Vagina (tissue), 2 donors: ENCODE results near the gene NACAD. TPM values are rescaled to one million over a fixed set of nuclear protein-coding genes. Genes with fewer than 3 reads are reported as not detected.

ENCODE experiments used
- DNase-seq, 2 donors: peaks; one replicate each; pipeline ENCODE4 v3.0.0-alpha.2; 2017; ENCODE audit errors: extremely low spot score in 2 of 2
- H3K27ac ChIP-seq: fragments of 200-600 bp; sonication (generic); one replicate; pipeline ENCODE4 v1.5.1; 2019
- H3K27me3 ChIP-seq: fragments of 200-600 bp; sonication (generic); one replicate; pipeline ENCODE4 v1.5.1; 2019
- H3K36me3 ChIP-seq, 2 donors: fragments of 200-600 bp; sonication (generic); one replicate each; pipeline ENCODE4 v1.5.1; 2017 to 2019
- H3K4me1 ChIP-seq: fragments of 200-600 bp; sonication (generic); one replicate; pipeline ENCODE4 v1.5.1; 2019
- H3K4me3 ChIP-seq, 2 donors: fragments of 200-600 bp; sonication (generic); 1 replicate in 1 of 2; 2 replicates in 1 of 2; pipeline ENCODE4 v1.5.1; 2016 to 2019
- H3K9me3 ChIP-seq: fragments of 200-600 bp; sonication (generic); one replicate; pipeline ENCODE4 v1.5.1; 2019
- CTCF ChIP-seq, 3 experiments: fragments of 450-650 bp in 2 of 3; fragments of 200-600 bp in 1 of 3; sonication (generic) in 1 of 3; IDR thresholded peaks; one replicate each; pipeline ENCODE4 v1.5.1; 2017 to 2019; ENCODE audit warnings: antibody characterized with exemption in 3 of 3, mild to moderate bottlenecking in 2 of 3, moderate library complexity in 2 of 3
- POLR2A ChIP-seq, 2 donors: fragments of 450-650 bp; IDR thresholded peaks; one replicate each; pipeline ENCODE4 v1.6.1; 2017; ENCODE audit warnings: antibody characterized with exemption in 2 of 2, mild to moderate bottlenecking in 2 of 2, moderate library complexity in 2 of 2
- POLR2AphosphoS5 ChIP-seq, 2 donors: sonication (generic); formaldehyde crosslinking; IDR thresholded peaks; one replicate each; pipeline ENCODE4 v1.9.0; 2017; ENCODE audit warnings: antibody characterized with exemption in 2 of 2, mild to moderate bottlenecking in 2 of 2, low read depth in 1 of 2; ENCODE audit not compliant: insufficient read depth in 1 of 2
- intact Hi-C: fragments of 100-400 bp; cut with DNase I; formaldehyde crosslinking; loops from one replicate; pipeline ENCODE4 v1.15.1; 2023
- total RNA-seq: library from RNA; depleted of rRNA; stranded (reverse); fragments of >200 nt; gene quantifications from one replicate; pipeline ENCODE4 v1.2.3, GENCODE V29; 2016

Gene NACAD
- total RNA-seq, 1 donor from 2014 or later = 9.6 TPM

DNA sequence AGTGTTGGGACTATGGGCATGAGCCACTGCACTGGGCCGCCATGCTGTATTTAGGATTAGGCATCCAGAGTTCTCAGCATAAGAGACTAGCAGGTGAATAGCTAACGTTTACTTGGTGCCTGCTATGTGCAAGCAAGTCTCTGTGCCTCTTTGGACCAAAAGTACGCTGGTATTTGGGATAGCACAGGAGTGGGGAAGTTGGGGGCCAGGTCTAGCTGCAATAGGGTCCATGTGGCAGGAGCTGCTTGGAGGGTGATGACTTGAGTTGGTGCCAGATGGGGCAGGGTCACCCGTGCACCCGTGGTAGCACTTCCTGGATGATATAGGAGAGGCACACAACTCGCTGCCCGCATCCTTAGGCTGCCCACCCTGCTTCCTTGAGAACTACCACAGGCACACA lies 22.4 kb downstream of the NACAD start:
- no peaks in the 10 kb centered on the region for H3K4me1 ChIP-seq
- no peak for DNase-seq

DNA sequence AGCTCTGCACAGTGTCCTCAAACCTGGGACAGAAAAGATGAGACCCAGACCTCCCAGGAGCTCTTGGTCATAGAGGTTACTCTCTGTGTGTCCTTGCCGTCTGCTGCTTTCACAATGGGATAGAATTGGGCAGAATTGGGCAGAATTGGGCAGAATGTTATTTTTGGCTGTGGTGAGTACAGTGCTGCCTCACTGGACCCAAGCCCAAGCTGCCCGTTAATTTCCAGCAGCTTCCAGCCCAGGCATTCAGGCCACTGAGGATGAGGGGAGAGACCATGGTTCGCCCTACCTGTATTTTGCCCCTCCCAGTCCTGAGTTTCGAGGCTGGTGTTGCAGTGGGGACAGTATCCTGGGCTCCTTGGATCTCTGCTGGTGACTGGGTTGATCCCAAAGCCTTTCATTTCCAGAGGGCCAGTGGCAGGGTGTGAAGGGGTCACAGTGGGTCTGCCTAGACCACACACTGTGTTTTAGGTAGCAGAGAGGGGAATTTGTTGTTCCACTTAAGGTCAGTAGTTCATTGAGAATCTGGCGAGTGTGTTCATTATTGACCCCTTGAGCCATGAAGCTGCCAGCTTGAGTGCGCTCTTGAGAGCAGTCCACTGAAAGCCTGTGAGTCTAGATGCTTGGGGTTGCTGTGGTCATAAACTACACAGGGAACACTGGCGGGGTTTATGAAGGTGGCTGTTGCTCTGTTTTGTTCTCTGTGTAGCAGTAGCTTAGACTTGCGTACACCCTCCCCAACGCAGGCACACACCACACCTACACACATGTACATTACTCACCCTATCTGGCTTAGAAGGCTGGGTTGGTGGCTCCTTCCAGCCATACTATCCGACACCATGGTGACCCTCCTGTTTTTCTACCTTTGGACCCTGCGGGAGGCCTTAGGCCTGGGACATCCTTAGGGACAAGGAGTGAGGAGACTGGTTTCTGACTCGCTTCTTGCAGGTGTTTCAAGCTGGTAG lies 23.5 kb downstream of the NACAD start:
- no peak for TF ChIP-seq POLR2AphosphoS5 (IDR thresholded peaks at IDR 0.05; ENCODE audit: insufficient read depth in 1 of 2, low read depth in 1 of 2)
- no peak for TF ChIP-seq CTCF (IDR thresholded peaks at IDR 0.05)
- no peak for TF ChIP-seq POLR2A (IDR thresholded peaks at IDR 0.05)

More for the DNA sequence above, 22.4 kb downstream of the NACAD start:
- Histone ChIP-seq H3K9me3 (no peaks in the 10 kb centered on the region), H3K4me3 (no peak overlapping the region), H3K27me3 (no peaks in the 10 kb centered on the region), H3K36me3 (peaks cover 0 to 41% of the 10 kb centered on the region in 2 donors), H3K27ac (no peak overlapping the region)
- intact Hi-C loops = no loop called here
- TF ChIP-seq POLR2AphosphoS5 (IDR thresholded peaks at IDR 0.05; ENCODE audit: insufficient read depth in 1 of 2, low read depth in 1 of 2) = no peak
- TF ChIP-seq CTCF (IDR thresholded peaks at IDR 0.05) = no peak
- no peak for TF ChIP-seq POLR2A (IDR thresholded peaks at IDR 0.05)

DNA sequence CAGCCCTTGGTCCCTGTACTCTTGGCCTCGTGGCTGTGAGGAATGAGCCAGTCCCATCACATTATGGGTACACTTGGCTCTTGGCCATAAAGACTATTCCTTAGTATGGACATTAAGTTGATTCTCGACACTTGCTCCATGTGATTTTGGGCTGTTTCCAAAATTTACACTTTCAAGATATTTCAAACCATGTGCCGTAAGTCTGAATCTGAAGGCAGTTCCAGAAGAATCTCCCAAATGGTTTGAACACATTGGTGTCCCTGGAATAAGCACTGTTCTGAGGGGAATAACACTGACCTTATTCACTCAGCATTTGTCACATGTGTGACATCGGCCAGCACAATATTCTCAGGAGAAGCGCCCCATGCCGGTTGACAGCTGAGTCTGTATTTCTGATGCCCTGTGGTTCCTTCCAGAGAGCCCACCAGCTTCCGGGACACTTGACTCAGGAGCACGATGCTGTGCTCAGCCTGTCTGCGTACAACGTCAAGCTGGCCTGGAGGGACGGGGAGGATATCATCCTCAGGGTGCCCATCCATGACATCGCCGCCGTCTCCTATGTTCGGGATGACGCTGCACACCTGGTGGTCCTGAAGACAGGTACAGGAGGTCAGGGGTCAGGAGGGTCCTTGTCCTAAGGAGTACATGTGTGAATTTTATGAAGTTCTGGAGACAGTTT lies 24.6 kb downstream of the NACAD start:
- H3K27ac ChIP-seq = no peak overlapping the region
- no peaks in the 10 kb centered on the region for H3K9me3 ChIP-seq
- DNase-seq = no peak
- peaks cover 0 to 23% of the 10 kb centered on the region in 2 donors for H3K36me3 ChIP-seq
- H3K27me3 ChIP-seq = no peaks in the 10 kb centered on the region
- no peaks in the 10 kb centered on the region for H3K4me1 ChIP-seq
- no peak for TF ChIP-seq POLR2AphosphoS5 (IDR thresholded peaks at IDR 0.05; ENCODE audit: insufficient read depth in 1 of 2, low read depth in 1 of 2)
- no peak for TF ChIP-seq CTCF (IDR thresholded peaks at IDR 0.05)
- intact Hi-C loops = no loop called here
- H3K4me3 ChIP-seq = no peak overlapping the region

More for the DNA sequence above, 23.5 kb downstream of the NACAD start:
- Histone ChIP-seq H3K27ac (no peak overlapping the region), H3K36me3 (peaks cover 0 to 34% of the 10 kb centered on the region in 2 donors), H3K27me3 (no peaks in the 10 kb centered on the region), H3K9me3 (no peaks in the 10 kb centered on the region), H3K4me3 (no peak overlapping the region), H3K4me1 (no peaks in the 10 kb centered on the region)
- intact Hi-C loops = no loop called here
- DNase-seq = no peak

DNA sequence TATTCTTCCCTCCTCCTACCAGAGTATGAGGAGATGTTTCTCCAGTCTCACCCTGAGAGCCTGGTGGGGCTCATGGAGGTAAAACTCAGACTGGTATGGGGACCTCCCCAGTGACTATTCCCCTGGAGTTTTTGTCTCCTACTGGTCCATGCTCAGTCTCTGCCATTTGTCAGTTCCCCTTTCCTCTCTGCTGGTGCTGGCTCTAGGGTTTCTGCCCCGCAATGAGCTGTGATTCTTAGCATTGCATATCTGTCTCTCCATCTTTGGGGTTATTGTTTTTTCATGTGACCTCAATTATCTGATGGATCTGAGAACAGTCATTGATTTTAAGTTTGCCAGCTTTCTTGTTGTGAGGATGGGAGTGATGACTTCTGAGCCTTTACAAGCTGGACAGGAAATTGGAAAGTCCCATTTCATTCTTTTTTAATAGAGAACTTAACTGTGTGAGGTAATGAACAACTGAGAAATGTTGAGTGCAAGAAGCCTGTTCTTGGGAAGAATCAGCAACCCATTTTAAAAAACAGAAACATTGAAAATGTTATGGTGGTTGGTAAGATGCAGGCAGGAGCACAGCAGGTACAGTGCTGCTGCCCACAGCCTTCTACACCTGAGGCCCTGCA lies 26.9 kb downstream of the NACAD start:
- H3K9me3 ChIP-seq = no peaks in the 10 kb centered on the region
- TF ChIP-seq POLR2AphosphoS5 (IDR thresholded peaks at IDR 0.05; ENCODE audit: insufficient read depth in 1 of 2, low read depth in 1 of 2) (no peak), CTCF (IDR thresholded peaks at IDR 0.05) (no peak), POLR2A (IDR thresholded peaks at IDR 0.05) (no peak)
- DNase-seq = no peak
- no peak overlapping the region for H3K27ac ChIP-seq
- H3K4me1 ChIP-seq = no peaks in the 10 kb centered on the region
- peaks cover 0 to 13% of the 10 kb centered on the region in 2 donors for H3K36me3 ChIP-seq
- H3K27me3 ChIP-seq = no peaks in the 10 kb centered on the region
- no peak overlapping the region for H3K4me3 ChIP-seq
- intact Hi-C loops = no loop called here
